Measurements from ENCODE around the gene ERFL. TPM values are rescaled to one million over a fixed set of nuclear protein-coding genes. Genes with fewer than 3 reads are reported as not detected.
A peak's percentile ranks its signal among the peaks of the same experiment; 100 is the strongest.

Gene ERFL
- total RNA-seq, 1 experiment from 2014 or later, result 0.79 TPM

DNA sequence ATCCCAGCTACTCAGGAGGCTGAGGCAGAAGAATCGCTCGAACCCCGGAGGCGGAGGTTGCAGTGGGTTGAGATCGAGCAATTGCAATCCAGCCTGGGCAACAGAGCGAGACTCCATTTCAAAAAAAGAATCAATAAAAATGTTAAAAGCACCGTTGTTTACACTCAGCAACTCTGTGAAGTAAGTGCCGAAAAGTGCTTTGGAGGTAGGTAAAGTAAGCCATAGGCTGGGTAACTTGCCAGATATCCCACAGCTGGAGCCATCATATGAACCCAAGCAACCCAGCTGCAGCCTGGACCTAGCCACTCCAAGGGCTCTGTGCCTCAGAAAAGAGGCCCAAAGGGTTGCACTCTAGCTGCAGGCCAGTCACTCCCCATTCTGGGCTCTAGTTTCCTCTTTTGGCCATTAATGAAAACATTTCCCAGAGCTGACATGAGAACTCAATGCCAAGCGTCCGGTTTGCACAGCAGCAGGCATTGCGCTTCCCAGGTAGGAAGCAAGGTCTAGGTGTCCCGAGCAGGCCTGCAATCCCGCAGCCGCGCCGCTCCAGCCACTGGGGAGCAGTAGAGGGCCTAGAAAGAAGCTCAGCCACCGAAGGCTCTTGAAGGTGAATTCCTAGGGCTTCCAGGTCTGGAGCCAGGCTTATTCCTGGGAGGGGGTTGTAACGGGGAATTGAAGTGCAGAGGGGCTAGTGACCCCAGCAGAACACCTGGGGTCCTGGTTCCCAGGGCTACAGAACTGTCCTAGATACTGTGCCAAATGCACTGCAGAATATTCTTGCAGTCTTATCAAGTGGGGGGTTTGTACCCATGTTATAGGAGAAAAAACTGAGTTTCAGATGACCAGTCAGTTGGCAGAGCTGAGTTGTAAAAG lies 55.2 kb downstream of the ERFL start (continued):
- no peak for TF ChIP-seq SIN3A (IDR thresholded peaks at IDR 0.05; ENCODE audit: low read depth)
- no peak for TF ChIP-seq YY1 (IDR thresholded peaks at IDR 0.05; ENCODE audit: extremely low read depth, insufficient replicate concordance, low read depth, low read length)
- no peak for TF ChIP-seq EGR1 (IDR thresholded peaks at IDR 0.05; ENCODE audit: low read depth)
- no peak for TF ChIP-seq EZH2 (IDR thresholded peaks at IDR 0.05)
- TF ChIP-seq RAD21 (IDR thresholded peaks at IDR 0.05; ENCODE audit: low read depth), result peak; percentile 89
- TF ChIP-seq SP1 (IDR thresholded peaks at IDR 0.05; ENCODE audit: low read depth), result no peak

DNA sequence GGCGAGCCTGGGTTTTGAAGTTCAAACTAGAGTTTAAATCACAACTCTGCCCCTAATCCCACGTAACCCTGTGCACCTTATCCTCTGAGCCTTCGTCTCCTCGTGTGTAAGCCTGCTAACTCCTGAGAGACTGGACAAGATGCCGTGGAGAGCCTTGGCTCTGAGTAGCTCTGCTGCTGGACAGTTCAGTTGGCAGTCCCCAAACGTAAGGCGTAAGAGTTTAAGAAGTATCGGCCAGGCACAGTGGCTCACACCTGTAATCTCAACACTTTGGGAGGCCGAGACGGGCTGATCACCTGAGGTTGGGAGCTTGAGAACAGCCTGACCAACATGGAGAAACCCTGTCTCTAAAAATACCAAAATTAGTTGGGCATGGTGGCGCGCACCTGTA lies 55.9 kb downstream of the ERFL start:
- Histone ChIP-seq H3K4me2 (ENCODE audit: low read length) (no peak overlapping the region), H3K9ac (ENCODE audit: low read length) (no peak overlapping the region; the same call in 1 of the 2 replicates), H3K36me3 (ENCODE audit: control insufficient read depth in 1 of 2, insufficient read depth in 2 of 2, low read length in 2 of 2) (peaks cover 30 to 43% of the 10 kb centered on the region in 2 experiments), H3K27ac (ENCODE audit: low read depth, low read length) (peak overlapping the region; percentile 51), H3K27me3 (ENCODE audit: insufficient read depth, low read length) (no peaks in the 10 kb centered on the region), H3K9me2 (ENCODE audit: insufficient read depth) (no peaks in the 10 kb centered on the region), H3K9me3 (ENCODE audit: control insufficient read depth in 1 of 2, insufficient read depth in 1 of 2, low read depth in 1 of 2, low read length in 2 of 2) (no peaks in the 10 kb centered on the region), H3K4me3 (replicated peaks in 1 of 2; ENCODE audit: low read depth in 1 of 2, low read length in 2 of 2) (no peak overlapping the region), H3K79me2 (ENCODE audit: insufficient read depth, low read length) (peaks cover 27% of the 10 kb centered on the region), H4K20me1 (ENCODE audit: insufficient read depth) (peaks cover 38% of the 10 kb centered on the region; the same call in 1 of the 2 replicates), H3K4me1 (ENCODE audit: control insufficient read depth in 1 of 2, insufficient read depth in 2 of 2, low read length in 2 of 2) (peaks cover 0 to 34% of the 10 kb centered on the region in 2 experiments; a peak in 2 of 4 replicates), H2AFZ (ENCODE audit: low read depth, low read length, poor library complexity, severe bottlenecking) (no peak overlapping the region)
- no TSS peak for BruUV-seq (replicated peaks)
- ChIA-PET RAD21 (ENCODE audit: low non-redundant PET in 1 of 2, low total read pairs in 2 of 2, uncharacterized antibody in 2 of 2, unreplicated experiment in 2 of 2) (interaction anchor here in 1 of 2 experiments (0.6 kb wide), 1 partner anchor 79 kb away, joined by 3 read pairs; no protein-coding TSS in a partner anchor), POLR2A (interaction anchor here (1.4 to 5.2 kb wide), 5 partner anchors 8 to 87 kb away, joined by 3 to 36 read pairs (median 6); partner anchors contain the start of genes RABAC1 and RPS19), CTCF (interaction anchor here (1.2 to 1.8 kb wide), 10 partner anchors 9 to 204 kb away, joined by 3 to 16 read pairs (median 6); partner anchors contain the start of genes RABAC1, RPS19 and ZNF574)
- peak; percentile 36 for TF ChIP-seq POLR2AphosphoS5 (IDR thresholded peaks at IDR 0.05; ENCODE audit: low read depth, low read length)
- no peak; the same call in 1 of the 2 replicates for TF ChIP-seq JUND (IDR thresholded peaks at IDR 0.05)
- TF ChIP-seq POLR2A (IDR thresholded peaks at IDR 0.05; ENCODE audit: borderline replicate concordance, extremely low read depth, insufficient read depth, insufficient read length), result no peak
- ATAC-seq (peak; percentile 17), DNase-seq (ENCODE audit: low read depth, low spot score) (no peak)
- intact Hi-C loops (cut with micrococcal nuclease), result no loop called here

All from HCT116 (cell line).